Activated T-helper 2 cell treated with anti-CD3 and anti-CD28 coated beads, Interferon-gamma antibody, Interleukin-2, Interleukin-4, amounts not matched to agents 10 μg/mL and 5 μg/mL and 100 μg/mL, durations not matched to agents 14 hours and 24 hours and 36 hours (primary cell): ENCODE data around the gene CLIC3. TPM values are rescaled to one million over a fixed set of nuclear protein-coding genes. Genes with fewer than 3 reads are reported as not detected.

Source experiments
- DNase-seq: peaks from one replicate; pipeline ENCODE4 v3.0.0; 2021; ENCODE audit warnings: low spot score
- H3K27ac Mint-ChIP-seq: one replicate; pipeline ENCODE4 v1.8.0; 2021; ENCODE audit warnings: mixed read lengths
- H3K27me3 Mint-ChIP-seq: one replicate; pipeline ENCODE4 v1.8.0; 2021; ENCODE audit warnings: low read depth, mixed read lengths
- H3K36me3 Mint-ChIP-seq: one replicate; pipeline ENCODE4 v1.8.0; 2021; ENCODE audit warnings: low read depth, mixed read lengths
- H3K4me1 Mint-ChIP-seq: one replicate; pipeline ENCODE4 v1.8.0; 2021; ENCODE audit warnings: low read depth, mixed read lengths
- H3K4me3 Mint-ChIP-seq: one replicate; pipeline ENCODE4 v1.8.0; 2021; ENCODE audit warnings: low read depth, mild to moderate bottlenecking, moderate library complexity, mixed read lengths
- H3K9me3 Mint-ChIP-seq: one replicate; pipeline ENCODE4 v1.8.0; 2021; ENCODE audit warnings: mixed read lengths
- intact Hi-C: fragments of 100-400 bp; cut with micrococcal nuclease; formaldehyde crosslinking; loops from one replicate; pipeline ENCODE4 v1.15.1; 2023
- total RNA-seq: library from RNA; stranded (reverse); gene quantifications from 2 replicates; pipeline ENCODE4 v1.2.3, GENCODE V29; 2022

Gene CLIC3
- total RNA-seq, 1 donor from 2014 or later = not detected

- H3K4me1 Mint-ChIP-seq = peaks cover 28% of the 10 kb centered on the region
- peak overlapping the region; percentile 73 for H3K4me3 Mint-ChIP-seq
- H3K27me3 Mint-ChIP-seq = peaks cover 2% of the 10 kb centered on the region
- intact Hi-C loops = loop anchor here (5.0 kb wide), 1 partner anchor 36 kb away; the partner anchor contains the start of gene PAXX
- no peaks in the 10 kb centered on the region for H3K9me3 Mint-ChIP-seq
- no peak overlapping the region for H3K27ac Mint-ChIP-seq
- no peaks in the 10 kb centered on the region for H3K36me3 Mint-ChIP-seq
- DNase-seq = peak; percentile 65
Observed at GRCh38 chr9:137028263-137029057, 32.1 kb upstream of the CLIC3 start.

- no peaks in the 10 kb centered on the region for H3K36me3 Mint-ChIP-seq
- H3K9me3 Mint-ChIP-seq = no peaks in the 10 kb centered on the region
- peak within 1 kb of the TSS; percentile 79 for H3K4me3 Mint-ChIP-seq
- H3K27ac Mint-ChIP-seq = peak within 1 kb of the TSS; percentile 52
- H3K27me3 Mint-ChIP-seq = peaks cover 2% of the 10 kb centered on the region
- intact Hi-C loops = loop anchor here (5.0 kb wide), 1 partner anchor 35 kb away; the partner anchor contains the start of gene PAXX
- DNase-seq = no peak
- H3K4me1 Mint-ChIP-seq = peaks cover 26% of the 10 kb centered on the region
Observed at GRCh38 chr9:137027369-137028262, 31.2 kb upstream of the CLIC3 start, which contains the start of gene ABCA2. TSS of gene ABCA2 (minus strand) at chr9:137028237. CDS start at chr9:137028140, 97 bp downstream.

- peak overlapping the region; percentile 79 for H3K4me3 Mint-ChIP-seq
- H3K9me3 Mint-ChIP-seq = no peaks in the 10 kb centered on the region
- H3K36me3 Mint-ChIP-seq = no peaks in the 10 kb centered on the region
- H3K27ac Mint-ChIP-seq = no peak overlapping the region
- peaks cover 2% of the 10 kb centered on the region for H3K27me3 Mint-ChIP-seq
- intact Hi-C loops = loop anchor here (5.0 kb wide), 1 partner anchor 35 kb away; the partner anchor contains the start of gene PAXX
- H3K4me1 Mint-ChIP-seq = peaks cover 20% of the 10 kb centered on the region
- no peak for DNase-seq
Observed at GRCh38 chr9:137026828-137027227, 30.5 kb upstream of the CLIC3 start.

- peaks cover 19% of the 10 kb centered on the region for H3K4me1 Mint-ChIP-seq
- no peak for DNase-seq
- intact Hi-C loops = loop anchor here (5.0 kb wide), 1 partner anchor 34 kb away; the partner anchor contains the start of gene PAXX
- no peak overlapping the region for H3K4me3 Mint-ChIP-seq
- H3K27ac Mint-ChIP-seq = no peak overlapping the region
- no peaks in the 10 kb centered on the region for H3K36me3 Mint-ChIP-seq
- no peaks in the 10 kb centered on the region for H3K9me3 Mint-ChIP-seq
- peaks cover 2% of the 10 kb centered on the region for H3K27me3 Mint-ChIP-seq
Observed at GRCh38 chr9:137026384-137026783, 30.0 kb upstream of the CLIC3 start.

- Mint-ChIP-seq H3K4me3 (no peak overlapping the region), H3K9me3 (no peaks in the 10 kb centered on the region), H3K4me1 (peaks cover 15% of the 10 kb centered on the region), H3K36me3 (no peaks in the 10 kb centered on the region), H3K27ac (no peak overlapping the region), H3K27me3 (peaks cover 2% of the 10 kb centered on the region)
- no peak for DNase-seq
- intact Hi-C loops = loop anchor here (5.0 kb wide), 1 partner anchor 33 kb away; the partner anchor contains the start of gene PAXX
Observed at GRCh38 chr9:137025517-137025966, 29.2 kb upstream of the CLIC3 start.

- Mint-ChIP-seq H3K27me3 (peaks cover 2% of the 10 kb centered on the region), H3K9me3 (no peaks in the 10 kb centered on the region), H3K27ac (no peak overlapping the region), H3K36me3 (no peaks in the 10 kb centered on the region), H3K4me3 (no peak overlapping the region), H3K4me1 (peaks cover 2% of the 10 kb centered on the region)
- intact Hi-C loops = no loop called here
- no peak for DNase-seq
Observed at GRCh38 chr9:137023583-137023991, 27.2 kb upstream of the CLIC3 start.

- DNase-seq = no peak
- intact Hi-C loops = no loop called here
- Mint-ChIP-seq H3K4me1 (peaks cover 2% of the 10 kb centered on the region), H3K27ac (no peak overlapping the region), H3K9me3 (no peaks in the 10 kb centered on the region), H3K36me3 (no peaks in the 10 kb centered on the region), H3K4me3 (no peak overlapping the region), H3K27me3 (peaks cover 2% of the 10 kb centered on the region)
Observed at GRCh38 chr9:137023157-137023556, 26.8 kb upstream of the CLIC3 start.

GRCh38 chr9:137022662-137023008, 26.3 kb upstream of the CLIC3 start:
- DNase-seq = no peak
- Mint-ChIP-seq H3K36me3 (no peaks in the 10 kb centered on the region), H3K4me1 (peaks cover 2% of the 10 kb centered on the region), H3K9me3 (no peaks in the 10 kb centered on the region), H3K27me3 (peaks cover 2% of the 10 kb centered on the region), H3K27ac (no peak overlapping the region), H3K4me3 (no peak overlapping the region)
- intact Hi-C loops = loop anchor here (1.0 kb wide), 1 partner anchor 44 kb away; no protein-coding TSS in a partner anchor

- Mint-ChIP-seq H3K4me3 (no peak overlapping the region), H3K27me3 (peaks cover under 1% of the 10 kb centered on the region), H3K9me3 (no peaks in the 10 kb centered on the region), H3K36me3 (no peaks in the 10 kb centered on the region), H3K27ac (no peak overlapping the region), H3K4me1 (no peaks in the 10 kb centered on the region)
- DNase-seq = peak; percentile 63
- intact Hi-C loops = loop anchor here (1.0 kb wide), 1 partner anchor 44 kb away; no protein-coding TSS in a partner anchor
Observed at GRCh38 chr9:137021979-137022661, 25.8 kb upstream of the CLIC3 start.

GRCh38 chr9:137021568-137021978, 25.2 kb upstream of the CLIC3 start:
- intact Hi-C loops = no loop called here
- H3K36me3 Mint-ChIP-seq = no peaks in the 10 kb centered on the region
- H3K4me1 Mint-ChIP-seq = no peaks in the 10 kb centered on the region

GRCh38 chr9:137020771-137021567, 24.6 kb upstream of the CLIC3 start:
- Mint-ChIP-seq H3K27me3 (no peaks in the 10 kb centered on the region), H3K27ac (no peak overlapping the region), H3K4me1 (no peaks in the 10 kb centered on the region), H3K4me3 (no peak overlapping the region), H3K9me3 (no peaks in the 10 kb centered on the region), H3K36me3 (no peaks in the 10 kb centered on the region)
- intact Hi-C loops = no loop called here
- no peak for DNase-seq

More at GRCh38 chr9:137021568-137021978, 25.2 kb upstream of the CLIC3 start:
- no peak for DNase-seq
- Mint-ChIP-seq H3K9me3 (no peaks in the 10 kb centered on the region), H3K4me3 (no peak overlapping the region), H3K27ac (no peak overlapping the region), H3K27me3 (no peaks in the 10 kb centered on the region)
